ENCODE results near the gene SRP68. TPM values are rescaled to one million over a fixed set of nuclear protein-coding genes. Genes with fewer than 3 reads are reported as not detected.

SRP68 gene
- total and polyA plus RNA-seq, 9 of the 15 experiments (the other 6 are each of a cell fraction or from before 2014, with no cell fraction given): 29.4 to 92.6 (median 36.2) TPM

DNA sequence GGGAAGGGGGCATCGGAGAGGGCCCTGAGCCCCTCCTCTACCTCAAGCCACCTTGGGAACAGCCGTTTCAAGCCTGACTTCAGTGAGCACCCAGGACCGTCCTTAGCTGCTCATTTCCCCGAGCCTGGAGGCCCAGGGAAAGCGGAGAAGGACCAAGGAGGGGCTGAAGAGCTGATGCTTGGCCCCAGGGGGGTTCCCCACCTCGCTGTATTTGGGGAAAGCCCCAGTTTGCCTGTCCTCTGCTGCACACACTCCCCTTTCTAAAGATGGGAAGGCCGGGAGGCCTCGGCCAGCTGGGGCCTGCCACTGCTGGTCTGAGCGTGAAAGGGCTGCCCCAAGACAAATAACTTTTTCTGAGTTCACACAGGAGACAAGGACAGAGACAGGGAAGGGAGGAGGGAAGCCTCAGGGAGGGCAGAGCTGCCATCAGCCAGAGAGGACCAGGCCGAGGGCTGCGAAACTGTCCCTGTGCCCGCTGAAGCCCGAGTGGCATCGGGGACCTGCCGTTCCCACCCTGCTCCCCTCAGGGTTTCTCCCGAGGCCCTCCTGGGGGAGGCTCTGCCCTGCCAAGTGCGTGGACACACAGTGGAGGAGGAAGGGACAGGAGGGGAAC, 18.3 kb upstream of the SRP68 start:
- H3K9ac ChIP-seq (ENCODE audit: insufficient read depth in 1 of 2, low read depth in 2 of 2, low read length in 2 of 2): peak overlapping the region in 1 of 2 experiments; percentile 14; a peak in 1 of 4 replicates
- no TSS peak for BruUV-seq (replicated peaks)
- no peaks in the 10 kb centered on the region; the same call in 1 of the 2 replicates for H4K20me1 ChIP-seq (replicated peaks; ENCODE audit: control insufficient read depth, insufficient read depth, low read length)
- FAIRE-seq (no peak), DNase-seq (ENCODE audit: extremely low read depth in 1 of 4, low spot score in 3 of 4) (no peak), ATAC-seq (no peak)
- H3K9me1 ChIP-seq (ENCODE audit: control insufficient read depth, insufficient read depth, low read length): no peaks in the 10 kb centered on the region
- H3K4me1 ChIP-seq (replicated peaks in 1 of 2; ENCODE audit: control insufficient read depth in 2 of 2, insufficient read depth in 2 of 2, low read length in 2 of 2): peaks cover 6 to 16% of the 10 kb centered on the region in 2 experiments; a peak in 4 of 5 replicates
- H3K4me3 ChIP-seq: no peak overlapping the region
- ChIA-PET POLR2A (interaction anchor here (0.6 to 1.2 kb wide), 3 partner anchors 8 to 105 kb away, joined by 3 read pairs; no protein-coding TSS in a partner anchor), CTCF (ENCODE audit: low intra/inter-chr PET ratio) (no interaction called here)
- H2AFZ ChIP-seq (ENCODE audit: low read depth, low read length): no peak overlapping the region
- H3K79me2 ChIP-seq (ENCODE audit: control insufficient read depth, insufficient read depth, low read length): no peaks in the 10 kb centered on the region
- intact Hi-C loops (cut with micrococcal nuclease) (no loop called here), in situ Hi-C loops (cut with MboI) (no loop called here)
- 91% methylated on average over 10 of the region's 17 CpGs for WGBS (ENCODE audit: insufficient coverage, low coverage, missing lambda C conversion rate)
- peaks cover 76% of the 10 kb centered on the region; the same call in 2 of the 3 replicates for H3K36me3 ChIP-seq (ENCODE audit: control insufficient read depth, insufficient read depth, low read length)
- H3K27ac ChIP-seq (ENCODE audit: extremely low read depth, low read depth, low read length): no peak overlapping the region
- no peaks in the 10 kb centered on the region for H3K27me3 ChIP-seq (ENCODE audit: control insufficient read depth in 2 of 2, insufficient read depth in 2 of 2, low read length in 2 of 2)
- H3K4me2 ChIP-seq (ENCODE audit: insufficient read depth, low read length): no peak overlapping the region
- no peak for TF ChIP-seq ZNF583 (CRISPR knock-in tag; IDR thresholded peaks at IDR 0.05)
- H3K9me3 ChIP-seq (replicated peaks; ENCODE audit: control insufficient read depth, insufficient read depth, low read depth, low read length): no peaks in the 10 kb centered on the region

DNA sequence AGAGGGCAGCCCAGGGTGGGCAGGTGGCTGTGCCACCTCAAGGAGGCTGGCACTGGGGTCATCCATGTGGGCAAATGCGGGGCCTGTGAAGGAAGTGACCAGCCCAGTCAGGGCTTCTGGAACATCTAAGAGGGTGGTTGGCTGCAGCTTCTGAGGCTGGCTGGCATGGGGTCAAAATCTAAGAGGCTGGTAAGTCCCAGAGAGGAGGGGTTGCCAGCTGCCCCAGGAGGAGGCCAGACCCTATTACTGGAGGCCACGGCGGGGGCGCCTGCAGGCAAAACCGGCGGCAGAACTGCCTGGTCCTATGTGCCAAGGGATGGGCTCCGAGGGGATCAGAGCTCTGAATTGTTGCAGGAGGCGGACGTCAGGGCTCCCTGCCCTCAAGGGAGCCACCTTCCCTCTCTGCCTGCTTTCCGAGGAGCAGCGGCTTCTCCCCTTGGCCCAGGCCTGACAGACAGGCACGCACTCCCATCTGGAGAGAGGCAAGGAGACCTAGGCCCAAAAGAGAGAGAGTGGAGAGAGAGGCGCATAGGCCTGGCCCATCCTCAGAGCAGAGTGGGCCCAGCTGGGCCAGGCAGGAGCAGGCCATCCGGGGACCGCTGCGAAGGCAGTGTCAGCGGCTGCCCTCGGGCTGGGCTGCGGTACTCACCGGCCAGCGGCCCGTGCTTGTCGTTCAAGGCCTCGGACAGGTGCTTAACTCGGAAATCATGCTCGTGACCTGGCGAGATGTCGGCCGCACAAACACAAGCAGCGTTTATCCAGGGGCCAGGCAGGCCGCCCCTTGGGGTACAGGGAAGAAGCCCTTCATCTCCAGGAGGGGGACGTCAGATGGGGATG, 17.6 kb upstream of the SRP68 start:
- peaks cover 80% of the 10 kb centered on the region; the same call in 2 of the 3 replicates for H3K36me3 ChIP-seq (ENCODE audit: control insufficient read depth, insufficient read depth, low read length)
- H3K9me1 ChIP-seq (ENCODE audit: control insufficient read depth, insufficient read depth, low read length): no peaks in the 10 kb centered on the region
- in situ Hi-C loops (cut with MboI): no loop called here
- TF ChIP-seq TCF7 (IDR thresholded peaks at IDR 0.05; ENCODE audit: borderline replicate concordance) (no peak), POLR2G (IDR thresholded peaks at IDR 0.05; ENCODE audit: low read depth, low read length) (0 out of 2 replicates have a peak, but pooled peaks have one; percentile 22)
- no peak overlapping the region for H3K4me2 ChIP-seq (ENCODE audit: insufficient read depth, low read length)
- no peaks in the 10 kb centered on the region for H3K79me2 ChIP-seq (ENCODE audit: control insufficient read depth, insufficient read depth, low read length)
- BruUV-seq (replicated peaks): no TSS peak
- H3K9me3 ChIP-seq (replicated peaks; ENCODE audit: control insufficient read depth, insufficient read depth, low read depth, low read length): no peaks in the 10 kb centered on the region
- CTCF ChIA-PET (ENCODE audit: low intra/inter-chr PET ratio): no interaction called here
- H3K4me1 ChIP-seq (replicated peaks in 1 of 2; ENCODE audit: control insufficient read depth in 2 of 2, insufficient read depth in 2 of 2, low read length in 2 of 2): peaks cover 0 to 13% of the 10 kb centered on the region in 2 experiments; a peak in 3 of 5 replicates
- 88% methylated on average over 23 of the region's 32 CpGs for WGBS (ENCODE audit: insufficient coverage, low coverage, missing lambda C conversion rate)
- no peak overlapping the region; a peak in 1 of 4 replicates for H3K9ac ChIP-seq (ENCODE audit: insufficient read depth in 1 of 2, low read depth in 2 of 2, low read length in 2 of 2)
- no peaks in the 10 kb centered on the region for H3K27me3 ChIP-seq (ENCODE audit: control insufficient read depth in 2 of 2, insufficient read depth in 2 of 2, low read length in 2 of 2)
- H3K27ac ChIP-seq (ENCODE audit: extremely low read depth, low read depth, low read length): no peak overlapping the region
- H4K20me1 ChIP-seq (replicated peaks; ENCODE audit: control insufficient read depth, insufficient read depth, low read length): no peaks in the 10 kb centered on the region; the same call in 1 of the 2 replicates
- intact Hi-C loops (cut with micrococcal nuclease): no loop called here
- DNase-seq (ENCODE audit: extremely low read depth in 1 of 4, low spot score in 3 of 4): no peak
- no peak overlapping the region for H2AFZ ChIP-seq (ENCODE audit: low read depth, low read length)
- no peak overlapping the region for H3K4me3 ChIP-seq
- no peak for ATAC-seq
- POLR2A ChIA-PET: interaction anchor here (0.7 to 1.1 kb wide), 3 partner anchors 11 to 90 kb away, joined by 3 read pairs; partner anchors contain the start of genes SRP68 and ZACN
- FAIRE-seq: no peak
